Breast epithelium (tissue), 4 donors: Measurements from ENCODE around the gene EEPD1. TPM values are rescaled to one million over a fixed set of nuclear protein-coding genes. Genes with fewer than 3 reads are reported as not detected.
A peak's percentile ranks its signal among the peaks of the same experiment; 100 is the strongest.

Source experiments
- DNase-seq, 2 donors: peaks; one replicate each; pipeline ENCODE4 v3.0.0-alpha.2; 2019; ENCODE audit warnings: low spot score in 2 of 2
- H3K27ac ChIP-seq, 2 donors: fragments of 200-600 bp; sonication (generic) in 1 of 2; one replicate each; pipeline ENCODE4 v1.5.1; 2016 to 2019; ENCODE audit warnings: mild to moderate bottlenecking in 1 of 2
- H3K27me3 ChIP-seq, 2 donors: fragments of 200-600 bp; sonication (generic) in 1 of 2; one replicate each; pipeline versions ENCODE4 v1.5.1 to v1.6.0; 2017 to 2019; ENCODE audit warnings: control low read depth in 1 of 2, mild to moderate bottlenecking in 1 of 2
- H3K36me3 ChIP-seq: fragments of 200-600 bp; one replicate; pipeline ENCODE4 v1.5.1; 2019
- H3K4me1 ChIP-seq, 2 donors: fragments of 200-600 bp; sonication (generic); one replicate each; pipeline ENCODE4 v1.5.1; 2016 to 2019; ENCODE audit warnings: control low read depth in 1 of 2
- H3K4me3 ChIP-seq, 3 donors: fragments of 200-600 bp; sonication (generic); 1 replicate in 2 of 3; 2 replicates in 1 of 3; pipeline ENCODE4 v1.5.1; 2016 to 2019; ENCODE audit warnings: mild to moderate bottlenecking in 3 of 3, moderate library complexity in 2 of 3
- H3K9me3 ChIP-seq, 2 donors: fragments of 200-600 bp; sonication (generic) in 1 of 2; one replicate each; pipeline ENCODE4 v1.5.1; 2016 to 2019; ENCODE audit warnings: control low read depth in 1 of 2
- CTCF ChIP-seq, 3 donors: fragments of 450-650 bp; IDR thresholded peaks; one replicate each; pipeline ENCODE4 v1.5.1; 2016 to 2017; ENCODE audit warnings: antibody characterized with exemption in 3 of 3, mild to moderate bottlenecking in 3 of 3, moderate library complexity in 3 of 3
- POLR2A ChIP-seq: fragments of 450-650 bp; IDR thresholded peaks from one replicate; pipeline ENCODE4 v1.6.1; 2016; ENCODE audit warnings: antibody characterized with exemption, mild to moderate bottlenecking, moderate library complexity
- POLR2AphosphoS5 ChIP-seq, 3 donors: sonication (generic); formaldehyde crosslinking; IDR thresholded peaks; one replicate each; pipeline ENCODE4 v1.6.1; 2017; ENCODE audit warnings: antibody characterized with exemption in 3 of 3
- intact Hi-C: fragments of 100-400 bp; cut with DNase I; formaldehyde crosslinking; loops from one replicate; pipeline ENCODE4 v1.15.1; 2023; ENCODE audit warnings: low total_unique reads
- total RNA-seq, 3 donors: library from RNA; depleted of rRNA; stranded (reverse); fragments of >200 nt; gene quantifications; one replicate each; pipeline ENCODE4 v1.1.0, GENCODE V29; 2016

The EEPD1 gene
- total RNA-seq, 3 donors from 2014 or later = 6.4 to 32.5 (median 10.5) TPM

- H3K27ac ChIP-seq = peak overlapping the region in 1 of 2 donors; percentile 38
- H3K27me3 ChIP-seq = no peaks in the 10 kb centered on the region
- intact Hi-C loops = no loop called here
- TF ChIP-seq POLR2A (no peak), POLR2AphosphoS5 (IDR thresholded peaks at IDR 0.05) (no peak), CTCF (IDR thresholded peaks at IDR 0.05) (no peak)
- DNase-seq = no peak
- no peak overlapping the region for H3K4me3 ChIP-seq
- H3K4me1 ChIP-seq = peaks cover 0 to 4% of the 10 kb centered on the region in 2 donors
- no peaks in the 10 kb centered on the region for H3K9me3 ChIP-seq
- no peaks in the 10 kb centered on the region for H3K36me3 ChIP-seq
Measured at GRCh38 chr7:36226151-36226550, 73.1 kb downstream of the EEPD1 start.

GRCh38 chr7:36227223-36227622 is 74.2 kb downstream of the EEPD1 start:
- no peaks in the 10 kb centered on the region for H3K36me3 ChIP-seq
- peak overlapping the region; percentile 31 to 65 for H3K27ac ChIP-seq
- no peaks in the 10 kb centered on the region for H3K27me3 ChIP-seq
- intact Hi-C loops = no loop called here
- DNase-seq = peak in 1 of 2 donors; percentile 90
- peaks cover 0 to 4% of the 10 kb centered on the region in 2 donors for H3K4me1 ChIP-seq
- H3K4me3 ChIP-seq = no peak overlapping the region
- H3K9me3 ChIP-seq = no peaks in the 10 kb centered on the region
- TF ChIP-seq POLR2AphosphoS5 (IDR thresholded peaks at IDR 0.05) = peak in 2 of 3 donors; percentile 26 to 51
- TF ChIP-seq CTCF (IDR thresholded peaks at IDR 0.05) = no peak

- Histone ChIP-seq H3K27ac (peak overlapping the region; percentile 31 to 65), H3K9me3 (no peaks in the 10 kb centered on the region), H3K4me1 (peaks cover 0 to 4% of the 10 kb centered on the region in 2 donors), H3K27me3 (no peaks in the 10 kb centered on the region), H3K36me3 (no peaks in the 10 kb centered on the region), H3K4me3 (no peak overlapping the region)
- TF ChIP-seq CTCF (IDR thresholded peaks at IDR 0.05) (no peak), POLR2A (no peak), POLR2AphosphoS5 (IDR thresholded peaks at IDR 0.05) (no peak)
- no peak for DNase-seq
- intact Hi-C loops = no loop called here
Measured at GRCh38 chr7:36228039-36228438, 75.0 kb downstream of the EEPD1 start.

GRCh38 chr7:36231406-36231805 is 78.4 kb downstream of the EEPD1 start:
- no peaks in the 10 kb centered on the region for H3K36me3 ChIP-seq
- DNase-seq = no peak
- peaks cover 0 to 3% of the 10 kb centered on the region in 2 donors for H3K4me1 ChIP-seq
- TF ChIP-seq POLR2A = no peak
- no peak for TF ChIP-seq CTCF (IDR thresholded peaks at IDR 0.05)
- no peak for TF ChIP-seq POLR2AphosphoS5 (IDR thresholded peaks at IDR 0.05)
- H3K27ac ChIP-seq = no peak overlapping the region
- H3K4me3 ChIP-seq = no peak overlapping the region
- no peaks in the 10 kb centered on the region for H3K9me3 ChIP-seq
- no peaks in the 10 kb centered on the region for H3K27me3 ChIP-seq
- intact Hi-C loops = no loop called here

- Histone ChIP-seq H3K27ac (no peak overlapping the region), H3K4me1 (no peaks in the 10 kb centered on the region), H3K27me3 (no peaks in the 10 kb centered on the region), H3K4me3 (no peak overlapping the region), H3K9me3 (no peaks in the 10 kb centered on the region), H3K36me3 (no peaks in the 10 kb centered on the region)
- intact Hi-C loops = no loop called here
- TF ChIP-seq POLR2A (no peak), POLR2AphosphoS5 (IDR thresholded peaks at IDR 0.05) (no peak), CTCF (IDR thresholded peaks at IDR 0.05) (no peak)
- no peak for DNase-seq
Measured at GRCh38 chr7:36232555-36232954, 79.5 kb downstream of the EEPD1 start.
